HG02973 (cell line): Measurements from ENCODE around the gene CORO7.
A peak's percentile ranks its signal among the peaks of the same experiment; 100 is the strongest.

Experiments used
- ATAC-seq: cut with Tn5 transposase; IDR thresholded peaks from one replicate; pipeline ENCODE4 v1.9.1; 2021; ENCODE audit warnings: moderate library complexity; ENCODE audit not compliant: unreplicated experiment

CORO7 gene

DNA sequence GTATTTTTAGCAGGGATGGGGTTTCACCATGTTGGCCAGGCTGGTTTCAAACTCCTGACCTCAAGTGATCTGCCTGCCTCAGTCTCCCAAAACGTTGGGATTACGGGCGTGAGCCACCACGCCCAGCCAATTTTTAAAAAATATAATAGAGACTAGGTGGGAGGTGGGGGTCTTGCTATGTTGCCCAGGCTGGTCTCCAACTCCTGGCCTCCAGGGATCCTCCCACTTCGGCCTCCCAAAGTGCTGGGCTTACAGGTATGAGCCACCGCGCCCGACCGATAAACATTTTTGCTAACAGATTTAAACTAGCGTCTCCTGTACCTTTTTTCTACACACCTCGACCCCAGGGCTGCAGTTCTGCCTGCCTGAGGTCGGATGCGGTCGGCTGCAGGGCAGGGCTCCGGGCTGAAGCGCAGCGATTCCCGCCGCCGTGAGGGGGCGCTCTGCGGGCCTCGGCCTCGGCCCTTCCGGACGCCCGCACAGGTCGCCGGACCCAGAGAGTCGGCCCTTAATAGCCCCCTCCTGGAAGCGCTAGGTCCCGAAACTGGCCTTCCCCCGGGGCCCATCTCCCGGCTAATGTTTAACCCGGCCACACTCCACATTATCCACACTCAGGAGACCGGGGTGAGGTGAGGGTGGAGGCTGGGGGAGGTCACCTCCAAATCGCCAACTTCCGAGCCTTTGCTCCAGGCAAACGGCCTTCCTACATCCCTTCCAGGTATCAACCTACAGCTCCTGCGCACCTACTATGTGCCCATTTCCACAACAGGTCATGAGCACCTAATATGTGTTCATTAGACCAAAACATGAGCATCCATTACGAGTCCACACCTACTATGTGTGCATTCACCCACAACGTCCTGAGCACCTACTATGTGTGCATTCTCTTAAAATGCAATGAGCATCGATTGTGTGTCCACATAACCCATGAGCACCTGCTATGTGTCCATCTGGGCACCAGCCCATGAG lies 102.5 kb downstream of the CORO7 start:
- peak; percentile 32 for ATAC-seq

DNA sequence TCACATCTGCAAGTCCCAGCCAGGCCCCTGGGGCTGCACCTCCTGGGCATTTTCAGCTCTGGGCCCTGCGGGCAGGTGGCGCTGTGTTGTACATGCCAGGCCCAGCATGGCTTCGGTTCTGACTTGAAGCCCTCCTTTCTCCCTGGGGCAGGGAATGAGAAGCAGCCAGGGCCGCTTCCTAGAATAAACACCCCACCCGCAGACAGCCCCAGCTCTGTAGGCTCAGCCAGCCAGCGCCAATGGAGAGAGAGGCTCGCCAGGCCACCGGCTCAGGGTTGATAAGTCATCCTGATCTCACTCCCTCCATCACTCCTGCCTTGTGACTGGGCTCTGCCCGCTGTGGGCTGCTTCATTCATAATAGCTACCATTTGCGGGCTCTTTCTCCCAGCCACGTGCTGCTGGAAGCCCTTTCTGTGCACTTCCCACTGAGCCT lies 106.5 kb downstream of the CORO7 start:
- no peak for ATAC-seq

DNA sequence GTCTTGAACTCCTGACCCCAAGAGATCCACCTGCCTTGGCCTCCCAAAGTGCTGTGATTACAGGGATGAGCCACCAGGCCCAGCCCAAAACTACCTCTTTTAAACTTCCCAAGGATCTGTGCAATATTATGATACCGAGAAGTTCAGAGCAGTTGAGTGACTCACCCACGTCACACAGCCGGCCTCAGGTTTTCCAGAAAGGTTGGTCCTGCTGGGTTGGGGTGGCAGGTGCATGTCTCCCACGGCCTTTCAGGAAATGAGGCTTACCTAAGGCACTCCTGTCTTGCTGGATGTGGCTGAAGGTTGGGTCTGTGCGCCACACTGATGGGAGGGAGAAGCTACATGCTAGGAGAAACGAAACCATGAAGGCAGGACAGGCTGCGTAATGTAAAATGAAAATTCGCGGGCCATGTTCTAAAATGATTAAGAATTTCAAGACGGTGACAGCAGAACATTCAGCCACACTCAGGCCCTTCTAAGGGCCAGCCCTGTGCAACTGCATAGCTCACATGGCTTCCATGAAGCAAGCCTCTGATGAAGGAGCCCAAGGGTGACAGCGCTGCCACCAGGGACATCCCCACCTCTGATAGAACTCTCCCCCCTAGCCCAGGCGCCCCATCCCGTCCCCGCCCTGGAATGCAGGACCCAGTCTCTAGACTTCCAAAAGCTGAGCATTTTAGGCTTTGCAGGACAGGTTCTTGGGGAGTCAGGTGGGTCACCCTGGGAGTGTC lies 107.1 kb downstream of the CORO7 start:
- ATAC-seq = no peak

GRCh38 chr16:4307215-4308037 lies 109.0 kb downstream of the CORO7 start:
- ATAC-seq = peak; percentile 88

DNA sequence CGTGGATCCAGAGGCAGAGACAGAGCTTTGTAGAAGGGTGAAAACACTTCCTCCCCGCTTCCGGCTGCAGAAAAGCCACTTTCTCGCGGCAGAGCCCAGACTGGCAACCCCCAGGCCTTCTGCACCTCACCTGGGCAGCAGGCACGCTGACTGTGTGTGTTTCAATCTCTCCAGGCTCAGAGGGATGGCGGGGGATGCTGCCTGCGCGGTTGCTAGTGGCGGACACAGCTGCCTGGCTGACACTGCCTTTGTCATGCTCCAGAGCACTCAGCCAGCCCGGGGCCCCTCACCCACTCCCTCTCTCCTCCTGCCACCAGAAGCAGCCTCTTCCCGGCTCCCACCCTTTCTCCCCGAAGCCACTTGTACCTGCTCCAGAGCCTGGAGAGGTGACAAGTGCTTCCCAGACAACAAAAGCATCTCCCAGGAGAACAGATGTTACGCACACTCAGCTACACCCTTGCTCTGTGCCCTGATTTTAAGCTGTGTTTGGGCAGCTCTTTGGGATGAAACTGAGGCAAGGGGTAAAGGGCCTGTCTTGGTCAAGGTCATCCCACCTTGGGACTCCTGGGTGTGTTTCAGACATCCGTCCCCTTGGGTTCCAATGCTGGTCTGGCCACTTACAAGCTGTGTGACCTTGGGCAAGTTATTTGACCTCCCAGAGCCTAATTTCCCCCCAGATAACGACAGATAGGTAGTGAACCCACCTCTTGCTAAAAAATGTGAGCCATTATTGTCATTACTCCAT lies 109.8 kb downstream of the CORO7 start:
- no peak for ATAC-seq
